Thyroid gland (tissue), 4 donors: Measurements from ENCODE around the gene SEMA5A.

Source experiments
- CTCF ChIP-seq, 6 experiments: fragments of 200-600 bp in 3 of 6; fragments of 450-650 bp in 3 of 6; sonication (generic) in 3 of 6; IDR thresholded peaks; one replicate each; pipeline ENCODE4 v1.5.1; 2016 to 2019; ENCODE audit warnings: antibody characterized with exemption in 6 of 6, mild to moderate bottlenecking in 2 of 6, inconsistent platforms in 1 of 6, moderate library complexity in 1 of 6
- POLR2A ChIP-seq, 2 donors: fragments of 450-650 bp; IDR thresholded peaks; one replicate each; pipeline ENCODE4 v1.6.1; 2017; ENCODE audit warnings: antibody characterized with exemption in 2 of 2, mild to moderate bottlenecking in 2 of 2, moderate library complexity in 1 of 2

- TF ChIP-seq POLR2A (IDR thresholded peaks at IDR 0.05): no peak
- no peak for TF ChIP-seq CTCF (IDR thresholded peaks at IDR 0.05)
Measured at GRCh38 chr5:9479361-9479760, 66.5 kb downstream of the SEMA5A start.
